A673 (cell line): ENCODE measurements around the gene PRG3.

Experiments
- CTCF ChIP-seq: fragments of 300-800, 200-600 bp; sonication (generic); conservative IDR thresholded peaks from 2 replicates; pipeline ENCODE4 v1.5.1; 2017; ENCODE audit warnings: low read depth, mild to moderate bottlenecking, antibody characterized with exemption, low read length, moderate library complexity, mixed read lengths
- EZH2 ChIP-seq: fragments of 200-600 bp; sonication (generic); IDR thresholded peaks from 2 replicates; pipeline ENCODE4 v1.6.1; 2017; ENCODE audit warnings: borderline replicate concordance, low read depth, mild to moderate bottlenecking, mixed read lengths, antibody characterized with exemption, low read length; ENCODE audit not compliant: poor library complexity, severe bottlenecking

GRCh38 chr11:57392763-57393105 is 11.8 kb upstream of the PRG3 start:
- TF ChIP-seq CTCF (no peak), EZH2 (no peak)
